Body of pancreas (tissue), 4 donors: ENCODE results near the gene MKI67.

Experiments
- POLR2A ChIP-seq, 3 donors: fragments of 450-650 bp; IDR thresholded peaks; one replicate each; pipeline ENCODE4 v1.6.1; 2016; ENCODE audit warnings: antibody characterized with exemption in 3 of 3, mild to moderate bottlenecking in 2 of 3
- TF ChIP-seq, protein P1 (sequence below), 7 experiments: fragments of 450-650 bp in 4 of 7; fragments of 200-600 bp in 3 of 7; sonication (generic) in 3 of 7; IDR thresholded peaks; one replicate each; pipeline ENCODE4 v1.5.1; 2016 to 2019; ENCODE audit warnings: antibody characterized with exemption in 7 of 7

DNA sequence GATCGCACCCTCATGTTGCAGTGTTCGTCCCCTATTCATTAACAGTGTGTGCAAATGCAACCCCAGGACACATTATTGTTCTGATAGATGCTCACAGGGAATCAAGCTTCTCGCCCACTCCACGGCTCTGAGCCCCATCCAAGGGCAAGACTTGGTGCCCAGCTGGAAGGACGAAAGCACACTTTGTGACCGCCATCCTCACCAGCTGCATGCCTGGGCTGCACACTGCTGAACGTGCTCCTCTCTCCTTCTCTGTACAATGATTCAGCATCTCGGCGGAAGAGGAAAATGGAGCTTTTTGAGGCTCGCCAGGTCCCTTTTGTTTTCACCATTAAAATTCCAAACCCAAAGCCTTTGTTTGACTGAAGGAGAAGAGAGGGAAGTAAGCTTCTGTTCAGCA is 41.9 kb downstream of the MKI67 start:
- TF ChIP-seq, protein P1, sequence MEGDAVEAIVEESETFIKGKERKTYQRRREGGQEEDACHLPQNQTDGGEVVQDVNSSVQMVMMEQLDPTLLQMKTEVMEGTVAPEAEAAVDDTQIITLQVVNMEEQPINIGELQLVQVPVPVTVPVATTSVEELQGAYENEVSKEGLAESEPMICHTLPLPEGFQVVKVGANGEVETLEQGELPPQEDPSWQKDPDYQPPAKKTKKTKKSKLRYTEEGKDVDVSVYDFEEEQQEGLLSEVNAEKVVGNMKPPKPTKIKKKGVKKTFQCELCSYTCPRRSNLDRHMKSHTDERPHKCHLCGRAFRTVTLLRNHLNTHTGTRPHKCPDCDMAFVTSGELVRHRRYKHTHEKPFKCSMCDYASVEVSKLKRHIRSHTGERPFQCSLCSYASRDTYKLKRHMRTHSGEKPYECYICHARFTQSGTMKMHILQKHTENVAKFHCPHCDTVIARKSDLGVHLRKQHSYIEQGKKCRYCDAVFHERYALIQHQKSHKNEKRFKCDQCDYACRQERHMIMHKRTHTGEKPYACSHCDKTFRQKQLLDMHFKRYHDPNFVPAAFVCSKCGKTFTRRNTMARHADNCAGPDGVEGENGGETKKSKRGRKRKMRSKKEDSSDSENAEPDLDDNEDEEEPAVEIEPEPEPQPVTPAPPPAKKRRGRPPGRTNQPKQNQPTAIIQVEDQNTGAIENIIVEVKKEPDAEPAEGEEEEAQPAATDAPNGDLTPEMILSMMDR (IDR thresholded peaks at IDR 0.05), result no peak
- TF ChIP-seq POLR2A (IDR thresholded peaks at IDR 0.05), result no peak
